Metanephros (tissue), 1 donor: ENCODE results near the gene TTLL7. TPM values are rescaled to one million over a fixed set of nuclear protein-coding genes. Genes with fewer than 3 reads are reported as not detected.

Experiments
- total RNA-seq: library from RNA; depleted of rRNA; stranded (reverse); fragments of >200 nt; gene quantifications from one replicate; pipeline ENCODE4 v1.2.3, GENCODE V29; 2014

The TTLL7 gene, protein sequence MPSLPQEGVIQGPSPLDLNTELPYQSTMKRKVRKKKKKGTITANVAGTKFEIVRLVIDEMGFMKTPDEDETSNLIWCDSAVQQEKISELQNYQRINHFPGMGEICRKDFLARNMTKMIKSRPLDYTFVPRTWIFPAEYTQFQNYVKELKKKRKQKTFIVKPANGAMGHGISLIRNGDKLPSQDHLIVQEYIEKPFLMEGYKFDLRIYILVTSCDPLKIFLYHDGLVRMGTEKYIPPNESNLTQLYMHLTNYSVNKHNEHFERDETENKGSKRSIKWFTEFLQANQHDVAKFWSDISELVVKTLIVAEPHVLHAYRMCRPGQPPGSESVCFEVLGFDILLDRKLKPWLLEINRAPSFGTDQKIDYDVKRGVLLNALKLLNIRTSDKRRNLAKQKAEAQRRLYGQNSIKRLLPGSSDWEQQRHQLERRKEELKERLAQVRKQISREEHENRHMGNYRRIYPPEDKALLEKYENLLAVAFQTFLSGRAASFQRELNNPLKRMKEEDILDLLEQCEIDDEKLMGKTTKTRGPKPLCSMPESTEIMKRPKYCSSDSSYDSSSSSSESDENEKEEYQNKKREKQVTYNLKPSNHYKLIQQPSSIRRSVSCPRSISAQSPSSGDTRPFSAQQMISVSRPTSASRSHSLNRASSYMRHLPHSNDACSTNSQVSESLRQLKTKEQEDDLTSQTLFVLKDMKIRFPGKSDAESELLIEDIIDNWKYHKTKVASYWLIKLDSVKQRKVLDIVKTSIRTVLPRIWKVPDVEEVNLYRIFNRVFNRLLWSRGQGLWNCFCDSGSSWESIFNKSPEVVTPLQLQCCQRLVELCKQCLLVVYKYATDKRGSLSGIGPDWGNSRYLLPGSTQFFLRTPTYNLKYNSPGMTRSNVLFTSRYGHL
- 6.3 TPM for total RNA-seq

DNA sequence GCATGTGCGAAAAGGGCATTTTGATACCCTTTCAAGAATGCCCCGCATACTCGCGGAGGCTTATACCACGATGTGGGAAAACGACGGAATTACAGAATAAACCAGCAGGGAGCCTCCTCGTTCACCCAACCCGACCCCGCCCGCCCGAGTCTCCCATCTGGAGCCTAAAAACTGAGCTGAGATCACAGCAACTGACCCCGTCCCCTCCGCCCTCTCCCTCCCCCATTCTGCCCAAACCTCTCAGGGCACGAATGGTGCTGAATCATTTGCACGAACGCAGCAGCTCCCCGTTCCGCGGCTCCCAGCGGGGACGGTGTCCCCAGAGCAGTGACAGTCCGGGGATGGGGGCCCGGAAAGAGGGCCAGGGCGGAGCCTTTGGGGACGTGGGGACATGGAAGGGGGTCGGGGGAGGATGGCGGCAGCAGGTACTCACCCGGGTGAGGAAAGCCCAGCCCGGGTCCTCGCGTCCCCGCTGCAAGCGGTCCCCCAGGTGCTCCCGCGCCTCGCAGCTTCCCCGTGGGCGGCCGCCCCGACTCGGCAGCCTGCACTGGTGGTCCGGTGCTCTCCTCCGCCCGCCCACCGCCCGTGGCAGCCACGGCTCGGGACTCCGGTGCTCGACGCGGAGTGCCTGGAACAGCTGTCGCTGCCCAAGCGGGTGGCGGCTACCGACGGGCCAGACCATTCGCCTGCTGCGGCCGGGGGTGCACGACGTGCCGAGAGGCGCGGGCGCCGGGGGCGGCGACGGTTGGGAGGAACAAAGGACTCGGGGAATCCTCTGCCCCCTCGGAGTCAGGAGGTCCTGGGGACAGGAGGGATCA, at the start of gene TTLL7:
Gene TTLL7 (minus strand): TSS at position 635 of the 818 bp plus-strand sequence. CDS start 46,921 bp downstream, outside the sequence.

Other genes starting within 250 kb of the TTLL7 start
- 39.4 TPM for gene PRKACB, start 145.1 kb upstream of the TTLL7 start, total RNA-seq